Activated CD8-positive, alpha-beta memory T cell treated with anti-CD3 and anti-CD28 coated beads for 1 hour (primary cell): ENCODE results near the gene ADAMTS3.

Source experiments
- DNase-seq, 2 donors: peaks; one replicate each; pipeline ENCODE4 v3.0.0-alpha.2; 2020; ENCODE audit warnings: low read depth in 1 of 2; ENCODE audit errors: extremely low read depth in 1 of 2

Gene ADAMTS3

DNA sequence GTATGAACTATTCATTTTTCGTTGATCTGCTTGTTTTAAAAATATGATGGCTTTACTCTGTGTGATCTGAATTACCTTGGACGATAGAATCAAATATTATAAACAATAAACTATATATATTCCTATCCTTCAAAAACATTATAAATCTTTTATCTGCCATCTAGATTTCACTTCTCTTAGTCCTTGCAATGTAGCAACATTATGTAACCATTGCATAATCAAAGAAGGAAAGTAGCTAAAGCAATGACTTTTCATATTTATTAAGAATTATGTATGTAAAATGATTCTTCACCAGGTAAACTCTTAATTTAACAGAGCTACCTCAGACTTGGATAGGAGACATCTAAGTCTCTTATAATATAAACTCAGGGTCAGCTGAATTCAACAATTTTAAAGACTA lies 210.5 kb downstream of the ADAMTS3 start:
- DNase-seq = no peak

DNA sequence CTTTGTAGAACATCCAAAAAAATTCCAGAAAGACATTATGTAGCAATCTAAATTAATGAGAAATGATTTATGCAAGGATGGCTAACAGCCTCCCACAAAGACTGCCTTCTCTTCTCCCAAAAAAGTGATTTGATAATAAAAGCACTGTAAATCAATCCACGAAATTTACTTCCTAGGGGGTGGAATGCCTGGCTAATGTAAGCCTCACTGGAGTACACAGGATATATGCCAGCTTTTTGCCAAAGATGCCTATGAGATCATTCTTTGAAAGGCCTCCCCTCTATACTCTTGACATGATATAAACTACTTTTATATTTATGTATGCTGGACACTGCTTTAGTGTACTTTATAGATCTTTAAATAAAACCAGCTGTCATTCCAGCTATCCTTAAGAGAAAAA lies 211.1 kb downstream of the ADAMTS3 start:
- no peak for DNase-seq

DNA sequence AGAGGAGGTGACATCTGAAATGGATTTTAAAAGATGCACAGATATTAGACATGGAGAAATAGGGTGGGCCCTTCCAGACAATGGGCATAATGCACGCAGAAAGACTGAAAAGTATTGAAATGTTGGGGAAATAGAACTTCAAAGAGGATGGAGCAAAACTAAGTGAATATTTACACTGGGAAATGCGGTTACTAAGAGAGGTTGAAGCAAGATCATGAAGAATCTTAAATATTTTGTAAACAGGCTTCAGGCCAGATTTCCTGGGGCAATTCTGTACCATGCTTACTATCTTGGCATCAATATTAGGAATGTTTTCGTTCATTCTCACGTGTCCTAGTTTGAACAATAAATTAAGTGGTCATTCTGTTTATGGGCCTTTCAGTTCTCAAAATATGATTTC lies 216.3 kb downstream of the ADAMTS3 start:
- DNase-seq = no peak

DNA sequence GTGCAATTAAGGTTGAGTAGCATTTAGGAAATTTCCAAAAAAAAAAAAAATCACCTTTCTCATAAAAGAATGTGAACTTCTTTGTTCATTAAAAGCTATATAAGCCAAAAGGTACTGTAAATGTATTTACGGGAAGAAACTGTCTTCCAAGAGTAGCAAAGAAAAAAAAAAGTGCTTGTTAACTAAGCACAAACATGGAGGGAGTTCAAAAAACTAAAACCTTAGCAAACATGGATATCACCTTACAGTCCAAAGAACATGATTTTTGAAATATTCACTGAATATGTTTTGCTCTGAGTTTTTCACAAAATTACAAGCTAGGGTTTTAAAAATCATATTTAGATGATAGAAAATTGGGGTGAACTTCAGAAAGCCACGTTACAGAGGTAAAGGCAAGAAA lies 217.5 kb downstream of the ADAMTS3 start:
- no peak for DNase-seq

DNA sequence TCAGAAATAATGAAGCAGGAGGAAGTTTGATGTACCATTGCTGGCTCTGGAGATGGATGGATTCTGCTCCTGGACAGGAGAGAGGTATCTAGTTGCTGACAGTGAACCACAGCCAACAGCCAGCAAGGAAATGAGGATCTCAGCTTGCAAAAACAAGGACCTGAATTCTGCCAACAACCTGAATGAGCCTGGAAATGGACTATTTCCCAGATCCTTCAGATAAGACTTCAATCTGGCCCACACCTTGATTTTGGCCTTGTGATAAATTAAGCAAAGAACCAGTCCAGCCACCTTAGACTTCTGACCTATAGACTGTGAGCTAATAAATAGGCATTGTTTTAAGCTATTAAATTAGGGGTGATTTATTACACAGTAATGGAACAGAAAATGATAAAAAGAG lies 220.3 kb downstream of the ADAMTS3 start:
- no peak for DNase-seq

DNA sequence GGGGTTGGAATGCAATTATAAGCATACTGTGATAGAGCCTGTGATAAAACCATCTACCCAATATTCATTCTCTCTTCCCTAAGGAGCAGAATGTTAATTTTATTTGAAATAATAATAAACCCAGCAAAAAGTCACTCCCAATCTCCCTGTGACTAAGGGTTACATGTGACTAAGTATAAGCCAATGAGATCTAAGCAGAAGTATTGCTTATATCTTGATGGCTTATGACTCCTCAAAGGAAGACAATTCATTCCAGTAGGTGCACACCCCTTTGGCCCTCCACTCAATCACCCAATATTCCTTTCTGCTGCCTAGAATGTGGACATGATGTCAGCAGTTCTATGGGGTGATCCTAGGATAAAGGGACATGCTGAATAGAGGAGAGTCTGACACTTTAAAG lies 224.6 kb downstream of the ADAMTS3 start:
- no peak for DNase-seq

DNA sequence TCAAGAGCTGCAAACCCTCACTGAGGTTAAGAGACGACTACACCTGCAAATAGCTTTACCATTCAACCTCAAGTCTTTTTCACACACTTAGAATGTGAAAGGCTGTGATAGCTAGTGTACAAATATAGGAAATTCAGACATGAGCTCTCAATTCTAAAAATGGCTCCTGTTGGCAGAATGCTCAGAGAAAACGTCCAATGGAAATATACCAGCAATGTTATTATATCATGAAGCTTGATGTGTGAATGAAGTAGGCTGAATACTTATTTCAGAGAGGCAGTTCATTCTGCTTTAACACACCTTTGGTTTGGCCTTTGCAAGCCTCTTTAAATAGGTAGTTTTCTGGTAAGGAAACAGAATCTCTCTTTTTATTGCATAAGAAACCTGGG lies 227.6 kb downstream of the ADAMTS3 start:
- no peak for DNase-seq

DNA sequence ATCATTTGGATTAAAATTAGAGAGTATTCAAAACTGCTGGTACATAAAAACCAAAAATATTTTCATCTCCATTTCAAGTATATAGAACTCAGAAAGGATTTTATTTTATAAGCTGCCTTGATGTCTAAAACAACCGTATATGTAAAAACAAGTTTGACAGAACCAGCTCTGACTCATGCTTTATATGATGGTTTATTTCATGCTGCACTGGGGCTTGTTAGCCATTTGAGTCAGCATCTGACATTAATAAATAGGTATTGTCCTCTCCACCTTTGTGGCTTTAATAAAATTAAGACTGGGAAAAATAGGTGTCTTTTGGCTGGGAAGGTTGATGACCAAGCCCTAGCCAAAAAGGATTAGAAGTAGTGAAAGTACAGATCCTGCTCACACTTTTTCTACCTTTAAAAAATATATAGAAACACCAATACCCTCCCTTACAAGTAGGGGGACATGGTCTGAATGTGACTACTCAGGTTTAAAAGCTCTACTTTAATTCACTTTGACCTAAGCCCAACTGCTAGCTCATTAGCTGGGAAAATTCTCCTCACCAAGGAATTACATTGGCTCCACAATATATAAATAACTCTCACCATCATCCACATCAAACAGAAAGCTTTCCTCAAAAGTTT lies 228.1 kb downstream of the ADAMTS3 start:
- DNase-seq = no peak

DNA sequence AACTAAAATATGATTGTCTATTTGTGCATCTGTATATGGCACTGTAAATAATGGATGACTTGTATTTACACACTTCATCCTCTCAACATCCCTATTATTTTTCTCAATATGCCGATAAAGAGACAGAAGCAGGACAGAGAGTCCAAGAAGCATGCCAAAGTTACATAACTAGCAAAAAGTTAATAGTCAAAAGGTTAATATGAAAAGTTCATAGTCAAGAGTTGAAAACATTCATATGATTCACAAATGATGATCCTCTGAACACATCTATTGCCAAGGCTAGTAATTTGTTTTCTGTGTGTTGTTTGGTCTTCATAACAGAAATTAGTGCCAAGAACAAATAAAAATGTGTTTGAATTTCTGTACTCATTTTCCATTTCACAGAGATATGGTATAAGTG lies 231.0 kb downstream of the ADAMTS3 start:
- no peak for DNase-seq

DNA sequence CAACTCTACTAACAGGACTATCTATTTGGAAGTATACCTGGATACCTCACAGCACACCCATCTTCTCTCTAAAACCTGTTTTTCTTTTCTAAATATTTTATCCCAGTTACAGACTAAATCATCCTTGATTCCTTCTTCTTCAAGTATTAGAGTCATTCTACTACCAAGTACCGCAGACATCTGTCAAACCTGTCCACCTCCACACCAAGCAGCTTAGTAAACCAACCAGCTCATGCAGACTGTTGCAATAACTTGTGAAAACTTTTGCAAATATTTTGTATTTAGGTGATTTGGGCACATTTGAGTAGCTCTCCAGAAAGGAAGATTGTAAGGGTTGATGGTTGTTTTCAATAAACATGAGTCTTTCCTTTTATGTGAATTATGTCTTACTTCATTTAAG lies 238.6 kb downstream of the ADAMTS3 start:
- DNase-seq = no peak

DNA sequence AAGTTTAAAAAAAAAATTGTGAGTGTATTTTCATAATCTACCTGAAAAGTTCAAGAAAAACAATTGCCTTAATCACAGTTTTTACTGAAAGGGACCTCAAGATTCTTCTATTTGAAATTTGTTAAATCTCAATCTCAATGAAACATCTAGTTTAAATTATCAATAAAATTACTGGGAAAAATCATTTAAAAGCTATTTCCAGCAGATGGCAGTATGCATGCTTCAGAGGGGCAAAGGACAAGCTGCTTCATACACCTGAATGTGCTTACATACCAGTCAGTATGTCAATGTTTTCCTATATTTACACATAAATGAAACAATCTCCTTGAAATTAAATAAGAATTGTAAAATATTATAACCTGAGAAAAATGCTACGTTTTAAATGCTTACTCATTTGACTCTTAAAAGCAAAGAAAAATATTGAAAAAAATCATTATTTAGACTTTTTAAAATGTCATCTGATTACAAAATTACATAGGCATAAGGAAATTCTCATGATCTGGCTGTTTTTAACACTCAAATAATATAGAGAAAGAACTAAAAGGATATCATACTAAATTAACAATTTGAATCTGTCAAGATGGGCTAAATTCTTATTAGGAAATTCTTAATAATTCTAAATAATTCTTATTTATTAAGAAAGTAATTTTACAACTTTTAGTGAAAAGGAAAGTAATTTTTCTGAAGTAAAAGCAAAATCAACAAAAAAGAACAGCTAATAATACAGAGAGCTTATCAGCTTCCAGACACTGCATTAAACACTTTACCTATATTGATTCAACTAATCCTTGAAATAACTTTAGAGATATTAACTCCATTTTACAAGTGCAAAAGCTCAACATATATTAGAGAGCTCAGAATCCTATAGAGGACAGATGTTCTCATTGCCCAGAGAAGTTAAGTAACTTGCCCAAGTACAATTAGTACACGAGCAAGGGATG lies 242.1 kb downstream of the ADAMTS3 start:
- no peak for DNase-seq

DNA sequence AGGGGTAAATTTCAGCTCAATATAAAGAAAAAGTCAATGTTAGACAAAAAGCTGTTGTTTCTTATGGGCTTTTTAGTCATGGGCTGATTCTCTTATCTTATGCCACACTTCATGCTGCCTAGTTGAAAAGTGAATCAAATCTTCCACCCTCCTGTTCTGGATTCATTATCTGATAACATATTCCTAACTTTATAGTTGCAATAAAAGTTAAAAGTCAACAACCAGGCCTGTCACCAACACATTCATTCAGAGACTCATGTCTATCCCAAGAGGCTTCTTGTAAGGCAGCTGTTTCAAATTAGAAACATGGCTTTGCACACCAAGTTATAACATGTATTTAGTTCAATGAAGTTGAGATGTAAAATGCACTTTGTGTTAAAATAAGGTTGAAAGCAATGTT lies 243.8 kb downstream of the ADAMTS3 start:
- no peak for DNase-seq

DNA sequence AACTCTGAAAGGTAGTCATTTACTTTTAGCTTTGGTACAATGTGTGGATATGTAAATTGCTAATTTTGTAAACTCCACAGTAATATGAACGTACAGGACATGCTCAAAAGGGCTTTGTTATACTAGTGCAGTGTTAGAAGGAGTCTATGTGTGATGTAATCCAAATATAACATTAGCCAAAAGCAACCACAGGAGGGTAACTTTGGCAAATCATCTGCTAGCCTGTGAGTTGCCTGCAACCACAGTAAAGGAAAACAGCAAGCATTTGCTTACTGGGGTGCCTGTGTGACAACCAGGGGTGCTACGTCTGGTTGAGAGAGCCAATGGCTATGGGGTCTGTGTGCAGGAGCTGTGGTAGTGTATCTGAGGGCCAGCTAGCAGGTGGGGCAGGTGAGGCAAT lies 245.8 kb downstream of the ADAMTS3 start:
- DNase-seq = no peak

DNA sequence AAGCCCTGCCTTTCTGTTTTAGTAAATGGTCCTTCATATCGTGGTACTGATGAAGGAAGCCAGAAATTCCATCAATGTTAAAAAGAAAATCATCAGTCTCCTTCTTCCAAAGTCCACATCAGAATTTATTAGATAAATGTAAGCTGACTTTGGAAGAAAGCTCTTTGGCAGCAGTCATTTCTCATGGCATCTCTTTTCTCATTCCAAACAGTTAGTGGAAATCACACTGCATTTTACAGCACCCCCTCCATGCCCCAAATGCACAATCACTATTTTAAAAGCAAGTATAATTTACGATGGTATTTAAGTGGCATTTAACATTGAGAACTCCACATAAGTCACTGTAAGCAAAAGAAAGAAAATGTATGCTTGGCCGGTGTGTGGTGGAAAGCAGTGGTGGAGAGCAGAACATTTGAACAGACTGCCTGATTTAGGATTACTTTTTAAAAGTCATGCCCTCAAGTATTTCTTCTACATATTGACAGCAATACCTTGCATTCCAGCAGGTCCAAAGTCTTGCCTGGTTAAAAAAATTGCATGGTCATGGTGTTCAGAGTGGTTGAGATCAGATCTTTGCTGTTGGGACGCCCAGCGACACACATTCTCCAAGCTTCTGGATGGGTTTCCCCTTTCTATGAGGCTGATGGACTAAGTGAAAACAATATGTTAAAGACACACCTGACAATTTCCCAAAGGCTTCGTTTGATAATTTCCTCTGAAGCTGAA lies 248.6 kb downstream of the ADAMTS3 start:
- DNase-seq = no peak

DNA sequence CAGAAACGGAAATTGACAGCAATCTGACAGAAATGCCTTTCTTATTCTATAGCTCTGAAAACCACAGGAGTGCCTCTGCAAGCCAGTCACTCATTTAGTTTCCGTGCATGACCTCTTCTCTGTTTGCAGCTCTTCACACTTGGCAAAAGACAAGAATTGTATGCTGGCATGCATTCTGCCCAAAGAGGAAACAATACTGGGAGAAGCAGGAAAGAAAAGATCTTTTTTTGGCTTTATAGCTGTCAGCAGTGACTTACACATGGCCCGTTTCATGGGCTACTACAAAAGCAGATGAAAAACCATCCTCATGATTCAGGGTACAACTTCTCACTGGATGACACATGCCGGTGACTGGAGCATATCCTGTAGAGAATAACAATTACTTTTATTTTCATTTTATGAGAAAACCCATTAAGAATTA lies 249.4 kb downstream of the ADAMTS3 start:
- no peak for DNase-seq

DNA sequence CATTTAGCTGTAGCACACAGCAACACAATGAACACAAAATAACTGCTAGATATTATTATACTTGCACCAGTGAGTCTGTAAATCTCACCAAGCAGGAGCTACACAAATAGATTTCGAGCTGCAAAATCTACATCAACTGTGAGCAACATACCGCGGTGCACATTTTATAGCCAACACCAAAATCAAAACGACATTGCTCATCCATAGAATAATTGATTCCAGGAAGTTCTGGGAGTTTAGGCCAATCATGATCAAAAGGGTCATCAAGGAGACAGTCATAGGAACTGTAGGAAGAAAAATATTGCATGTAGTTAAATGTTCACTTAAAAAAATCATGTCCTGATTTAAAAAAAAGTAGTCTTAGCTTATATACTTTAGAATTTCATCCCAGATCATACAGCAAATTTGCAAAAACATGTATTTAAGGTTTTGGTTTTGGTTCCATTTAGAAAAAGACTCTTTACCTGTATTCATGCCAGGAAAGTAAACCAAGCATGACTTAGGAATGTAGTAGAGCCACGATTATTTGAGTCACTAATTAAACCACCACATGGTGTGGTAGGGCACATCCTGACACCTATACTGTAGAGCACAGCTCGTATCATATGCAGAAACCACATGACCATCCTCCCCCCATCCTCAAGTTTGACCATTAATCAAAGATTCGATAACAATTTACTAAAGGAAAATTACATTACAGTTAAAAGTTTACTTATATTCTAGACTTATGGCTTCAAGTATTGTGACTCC lies 250.4 kb downstream of the ADAMTS3 start:
- DNase-seq = no peak

DNA sequence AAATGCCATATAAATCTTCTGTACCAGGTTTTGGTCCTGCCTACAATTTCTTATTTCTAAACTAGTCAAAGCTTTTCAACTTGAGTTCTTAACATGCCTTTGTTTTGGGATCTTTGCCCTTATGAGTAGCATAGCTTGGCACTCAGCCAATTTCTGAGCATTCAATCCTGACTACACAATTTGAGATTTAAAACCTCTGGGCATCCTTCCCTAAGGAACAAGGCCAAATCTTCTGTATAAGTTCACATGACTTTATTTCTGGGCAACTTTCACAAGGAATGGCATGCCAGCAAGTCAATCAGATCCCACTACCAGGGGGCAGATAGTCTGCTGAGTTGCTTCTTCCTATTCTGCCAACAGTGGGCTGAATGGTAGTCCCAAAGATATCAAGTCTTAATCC lies 254.2 kb downstream of the ADAMTS3 start:
- no peak for DNase-seq

DNA sequence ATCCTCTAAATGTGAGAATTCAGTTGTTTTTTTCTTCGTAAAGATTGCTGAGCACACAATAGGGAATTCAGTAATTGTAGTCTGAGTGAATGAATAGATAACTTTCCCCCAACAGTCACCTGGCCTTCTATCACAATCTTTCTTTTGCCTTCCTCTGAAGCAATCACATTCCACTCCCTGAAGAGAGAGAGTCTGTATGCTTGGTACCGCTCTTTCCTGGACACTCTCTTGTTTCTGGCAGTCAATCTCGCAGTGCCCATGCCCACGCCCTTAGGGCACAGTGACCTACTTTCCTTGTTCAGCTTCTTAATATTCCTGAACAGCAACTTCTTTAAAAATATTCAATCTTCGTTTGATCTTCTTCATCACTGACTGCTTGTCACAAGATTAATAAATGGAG lies 255.9 kb downstream of the ADAMTS3 start:
- no peak for DNase-seq

DNA sequence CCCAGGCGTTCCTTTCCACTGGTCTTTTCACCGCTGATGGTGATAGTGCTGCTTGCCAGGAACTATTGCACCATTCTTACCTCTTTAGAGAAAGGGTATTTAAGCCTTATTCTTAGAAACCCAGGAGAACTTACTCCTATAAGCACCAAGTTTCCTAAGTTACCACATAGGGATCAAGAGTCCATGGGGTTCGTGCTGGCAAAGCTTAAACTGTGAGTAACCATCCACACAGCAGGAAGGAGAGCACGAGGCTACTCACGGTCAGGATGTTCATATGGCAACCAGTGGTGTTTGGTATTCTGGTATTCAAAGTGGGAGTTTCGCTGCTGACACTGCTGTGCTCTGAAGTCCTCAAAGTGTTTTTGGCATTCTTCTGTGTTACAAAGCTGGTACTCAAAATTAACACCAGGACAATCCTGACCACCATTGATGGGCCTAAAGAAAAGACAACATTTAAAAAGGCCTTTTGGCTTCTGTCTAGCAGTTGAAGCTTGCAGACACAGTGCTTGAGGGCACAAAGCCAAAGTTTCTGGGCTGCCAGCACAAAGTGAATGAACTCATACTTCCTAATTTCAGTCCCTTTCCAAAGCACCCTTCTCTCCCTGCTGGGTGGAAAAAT lies 256.9 kb downstream of the ADAMTS3 start:
- no peak for DNase-seq

DNA sequence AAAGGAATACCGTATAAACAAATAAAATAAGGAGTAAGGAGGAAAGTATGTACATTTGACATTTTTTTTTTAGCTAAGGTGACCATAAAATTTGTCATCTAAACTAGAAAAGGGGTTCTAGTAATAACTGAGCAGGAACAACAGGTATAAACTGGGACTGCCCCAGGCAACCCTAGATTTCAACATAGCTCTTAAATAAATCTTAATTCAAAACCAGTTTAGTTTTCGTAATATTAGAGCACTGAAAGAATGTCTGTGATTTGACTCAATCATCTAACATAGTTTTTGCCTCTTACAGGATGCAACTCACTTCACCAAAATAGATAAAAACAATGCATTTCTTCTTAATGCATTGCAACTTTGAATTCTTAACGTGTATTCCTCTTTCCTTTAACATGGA lies 257.7 kb downstream of the ADAMTS3 start:
- DNase-seq = no peak

DNA sequence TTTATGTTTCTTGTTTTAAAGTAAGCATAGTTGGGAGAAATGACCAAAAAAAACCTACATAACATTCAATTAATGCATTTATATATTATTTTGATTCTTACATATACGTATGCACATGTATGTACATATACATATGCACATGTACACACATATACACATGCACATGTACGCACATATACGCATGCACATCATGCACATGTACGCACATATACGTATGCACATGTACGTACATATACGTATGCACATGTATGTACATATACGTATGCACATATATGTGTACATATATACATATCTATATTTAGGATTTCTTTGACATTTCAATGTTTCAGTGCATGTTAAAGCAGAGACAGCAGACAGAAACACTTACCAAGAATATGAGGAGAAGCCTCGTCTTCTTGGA lies 263.4 kb downstream of the ADAMTS3 start:
- no peak for DNase-seq
